Ascending aorta (tissue), 2 donors: Measurements from ENCODE around the gene KDM8. TPM values are rescaled to one million over a fixed set of nuclear protein-coding genes. Genes with fewer than 3 reads are reported as not detected.
"Not testable (repeated sequence)": the region's sequence is repeated elsewhere in the genome, so short reads cannot be mapped to it uniquely, and the experiment has no call there.

Source experiments
- DNase-seq, 2 donors: peaks; one replicate each; pipeline ENCODE4 v3.0.0-alpha.2; 2019; ENCODE audit warnings: low spot score in 2 of 2
- H3K27ac ChIP-seq, 2 donors: fragments of 200-600 bp; sonication (generic); one replicate each; pipeline ENCODE4 v1.5.1; 2016 to 2017; ENCODE audit warnings: mild to moderate bottlenecking in 1 of 2
- H3K27me3 ChIP-seq: fragments of 200-600 bp; sonication (generic); one replicate; pipeline ENCODE4 v1.5.1; 2017
- H3K36me3 ChIP-seq, 2 donors: fragments of 200-600 bp; sonication (generic); one replicate each; pipeline ENCODE4 v1.5.1; 2016
- H3K4me1 ChIP-seq, 2 donors: fragments of 200-600 bp; sonication (generic); one replicate each; pipeline ENCODE4 v1.5.1; 2016 to 2017; ENCODE audit warnings: mild to moderate bottlenecking in 1 of 2
- H3K4me3 ChIP-seq, 2 donors: fragments of 200-600 bp; sonication (generic); one replicate each; pipeline ENCODE4 v1.5.1; 2016 to 2017; ENCODE audit warnings: mild to moderate bottlenecking in 1 of 2
- H3K9me3 ChIP-seq, 2 donors: fragments of 200-600 bp; sonication (generic); one replicate each; pipeline ENCODE4 v1.5.1; 2016
- intact Hi-C: fragments of 100-400 bp; cut with DNase I; formaldehyde crosslinking; loops from one replicate; pipeline ENCODE4 v1.15.1; 2023
- total RNA-seq: library from RNA; depleted of rRNA; stranded (reverse); fragments of >200 nt; gene quantifications from one replicate; pipeline ENCODE4 v1.1.0, GENCODE V29; 2016
- TF ChIP-seq, protein P1 (sequence below), 3 experiments: fragments of 200-600 bp in 2 of 3; fragments of 450-650 bp in 1 of 3; sonication (generic) in 2 of 3; IDR thresholded peaks; one replicate each; pipeline ENCODE4 v1.5.1; 2016 to 2019; ENCODE audit warnings: antibody characterized with exemption in 3 of 3, mild to moderate bottlenecking in 1 of 3, moderate library complexity in 1 of 3

The KDM8 gene
- total RNA-seq, 1 donor from 2014 or later, result 55.5 TPM

- peaks cover 5 to 11% of the 10 kb centered on the region in 2 donors for H3K4me1 ChIP-seq
- TF ChIP-seq, protein P1, sequence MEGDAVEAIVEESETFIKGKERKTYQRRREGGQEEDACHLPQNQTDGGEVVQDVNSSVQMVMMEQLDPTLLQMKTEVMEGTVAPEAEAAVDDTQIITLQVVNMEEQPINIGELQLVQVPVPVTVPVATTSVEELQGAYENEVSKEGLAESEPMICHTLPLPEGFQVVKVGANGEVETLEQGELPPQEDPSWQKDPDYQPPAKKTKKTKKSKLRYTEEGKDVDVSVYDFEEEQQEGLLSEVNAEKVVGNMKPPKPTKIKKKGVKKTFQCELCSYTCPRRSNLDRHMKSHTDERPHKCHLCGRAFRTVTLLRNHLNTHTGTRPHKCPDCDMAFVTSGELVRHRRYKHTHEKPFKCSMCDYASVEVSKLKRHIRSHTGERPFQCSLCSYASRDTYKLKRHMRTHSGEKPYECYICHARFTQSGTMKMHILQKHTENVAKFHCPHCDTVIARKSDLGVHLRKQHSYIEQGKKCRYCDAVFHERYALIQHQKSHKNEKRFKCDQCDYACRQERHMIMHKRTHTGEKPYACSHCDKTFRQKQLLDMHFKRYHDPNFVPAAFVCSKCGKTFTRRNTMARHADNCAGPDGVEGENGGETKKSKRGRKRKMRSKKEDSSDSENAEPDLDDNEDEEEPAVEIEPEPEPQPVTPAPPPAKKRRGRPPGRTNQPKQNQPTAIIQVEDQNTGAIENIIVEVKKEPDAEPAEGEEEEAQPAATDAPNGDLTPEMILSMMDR (IDR thresholded peaks at IDR 0.05), result no peak
- no peak overlapping the region for H3K4me3 ChIP-seq
- no peaks in the 10 kb centered on the region for H3K27me3 ChIP-seq
- intact Hi-C loops, result loop anchor here (2.0 to 10.0 kb wide), 2 partner anchors 37 to 1349 kb away; partner anchors contain the start of gene SGF29
- H3K9me3 ChIP-seq, result no peaks in the 10 kb centered on the region
- no peak for DNase-seq
- no peak overlapping the region for H3K27ac ChIP-seq
- H3K36me3 ChIP-seq, result peaks cover 7% of the 10 kb centered on the region in 2 donors
Observed at GRCh38 chr16:27205423-27206065, 2.2 kb downstream of the KDM8 start.

GRCh38 chr16:27207121-27207520, 3.8 kb downstream of the KDM8 start:
- peaks cover 5 to 11% of the 10 kb centered on the region in 2 donors for H3K4me1 ChIP-seq
- not testable (repeated sequence) for H3K4me3 ChIP-seq, H3K9me3 ChIP-seq, H3K27ac ChIP-seq, DNase-seq, H3K27me3 ChIP-seq
- peaks cover 18 to 19% of the 10 kb centered on the region in 2 donors for H3K36me3 ChIP-seq
- intact Hi-C loops, result loop anchor here (10.0 kb wide), 1 partner anchor 1348 kb away; the partner anchor contains the start of gene SGF29

DNA sequence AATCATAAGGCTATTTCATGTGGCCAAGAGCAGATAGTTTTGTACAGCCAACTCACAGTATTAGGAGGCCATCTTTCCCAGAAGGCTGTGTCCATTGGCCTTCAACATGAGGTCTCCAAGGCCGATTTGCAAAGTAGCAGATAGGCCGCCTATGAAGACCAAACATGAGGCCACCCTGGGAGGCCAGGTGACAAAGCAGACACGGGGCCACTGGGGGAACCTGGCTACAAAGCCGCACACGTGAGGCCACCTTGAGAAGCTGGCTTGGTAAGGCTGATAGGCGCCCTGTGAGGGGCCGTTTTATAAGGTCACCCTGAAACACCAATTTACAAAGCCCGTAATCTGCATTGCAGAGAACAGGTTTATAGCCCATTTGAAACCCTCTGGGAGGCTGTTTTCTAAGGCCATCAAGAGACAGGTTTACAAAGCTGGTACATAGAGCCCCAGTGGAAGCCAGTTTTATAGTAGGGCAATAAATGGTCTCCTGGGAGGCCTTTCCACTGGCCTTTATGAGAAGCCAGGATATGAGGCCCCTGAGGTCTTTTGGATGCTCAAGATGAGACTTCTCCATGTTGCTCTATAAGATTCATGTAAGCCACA, 4.9 kb downstream of the KDM8 start:
- Histone ChIP-seq H3K4me3 (no peak overlapping the region), H3K4me1 (peaks cover 5 to 6% of the 10 kb centered on the region in 2 donors), H3K36me3 (peaks cover 18 to 19% of the 10 kb centered on the region in 2 donors), H3K27ac (no peak overlapping the region), H3K27me3 (no peaks in the 10 kb centered on the region), H3K9me3 (no peaks in the 10 kb centered on the region)
- intact Hi-C loops, result loop anchor here (10.0 kb wide), 1 partner anchor 1347 kb away; the partner anchor contains the start of gene SGF29
- no peak for DNase-seq
- TF ChIP-seq, protein P1 (IDR thresholded peaks at IDR 0.05), result no peak

- intact Hi-C loops, result loop anchor here (10.0 kb wide), 1 partner anchor 1346 kb away; the partner anchor contains the start of gene SGF29
- H3K36me3 ChIP-seq, result peaks cover 18 to 19% of the 10 kb centered on the region in 2 donors
- DNase-seq, result no peak
- H3K27me3 ChIP-seq, result no peaks in the 10 kb centered on the region
- H3K27ac ChIP-seq, result no peak overlapping the region
- H3K4me1 ChIP-seq, result peaks cover 5 to 6% of the 10 kb centered on the region in 2 donors
- no peak overlapping the region for H3K4me3 ChIP-seq
- TF ChIP-seq, protein P1 (IDR thresholded peaks at IDR 0.05), result no peak
- H3K9me3 ChIP-seq, result no peaks in the 10 kb centered on the region
Observed at GRCh38 chr16:27208796-27209195, 5.5 kb downstream of the KDM8 start.

DNA sequence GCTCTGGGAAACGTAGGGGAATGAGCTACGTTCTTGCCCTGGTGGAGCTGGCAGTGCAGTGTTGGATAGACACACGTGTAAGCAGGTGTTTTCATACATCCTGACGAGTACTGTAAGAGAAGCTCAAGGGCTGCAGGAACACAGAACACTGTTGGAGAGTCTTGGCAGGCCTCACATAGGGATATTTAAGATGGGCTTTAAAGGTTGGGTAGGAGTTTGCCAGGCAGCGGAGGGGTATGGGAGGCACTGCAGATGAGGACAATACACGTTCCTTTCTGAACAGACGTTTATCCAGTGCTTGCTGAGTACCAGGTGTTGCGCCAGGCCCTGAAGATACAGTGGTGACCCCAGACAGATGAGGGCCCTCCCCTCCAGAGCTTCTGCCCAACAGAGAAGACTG, 6.3 kb downstream of the KDM8 start:
- DNase-seq, result no peak
- Histone ChIP-seq H3K4me1 (peaks cover 1 to 3% of the 10 kb centered on the region in 2 donors), H3K4me3 (no peak overlapping the region), H3K9me3 (no peaks in the 10 kb centered on the region), H3K27me3 (no peaks in the 10 kb centered on the region), H3K27ac (no peak overlapping the region), H3K36me3 (peaks cover 18 to 19% of the 10 kb centered on the region in 2 donors)
- intact Hi-C loops, result loop anchor here (10.0 kb wide), 1 partner anchor 1345 kb away; the partner anchor contains the start of gene SGF29
- TF ChIP-seq, protein P1 (IDR thresholded peaks at IDR 0.05), result no peak

- Histone ChIP-seq H3K4me3 (no peak overlapping the region), H3K9me3 (no peaks in the 10 kb centered on the region), H3K27ac (no peak overlapping the region), H3K36me3 (peaks cover 19 to 20% of the 10 kb centered on the region in 2 donors), H3K27me3 (no peaks in the 10 kb centered on the region), H3K4me1 (no peaks in the 10 kb centered on the region)
- TF ChIP-seq, protein P1 (IDR thresholded peaks at IDR 0.05), result no peak
- intact Hi-C loops, result no loop called here
- DNase-seq, result no peak
Observed at GRCh38 chr16:27210174-27210573, 6.8 kb downstream of the KDM8 start.
